Inferior parietal cortex (tissue), 1 donor: ENCODE measurements around the gene COL4A3.
"Not testable (repeated sequence)": the region's sequence is repeated elsewhere in the genome, so short reads cannot be mapped to it uniquely, and the experiment has no call there.

Source experiments
- DNase-seq: peaks from one replicate; pipeline ENCODE4 v3.0.0-alpha.2; 2016; ENCODE audit errors: extremely low spot score

The COL4A3 gene

DNA sequence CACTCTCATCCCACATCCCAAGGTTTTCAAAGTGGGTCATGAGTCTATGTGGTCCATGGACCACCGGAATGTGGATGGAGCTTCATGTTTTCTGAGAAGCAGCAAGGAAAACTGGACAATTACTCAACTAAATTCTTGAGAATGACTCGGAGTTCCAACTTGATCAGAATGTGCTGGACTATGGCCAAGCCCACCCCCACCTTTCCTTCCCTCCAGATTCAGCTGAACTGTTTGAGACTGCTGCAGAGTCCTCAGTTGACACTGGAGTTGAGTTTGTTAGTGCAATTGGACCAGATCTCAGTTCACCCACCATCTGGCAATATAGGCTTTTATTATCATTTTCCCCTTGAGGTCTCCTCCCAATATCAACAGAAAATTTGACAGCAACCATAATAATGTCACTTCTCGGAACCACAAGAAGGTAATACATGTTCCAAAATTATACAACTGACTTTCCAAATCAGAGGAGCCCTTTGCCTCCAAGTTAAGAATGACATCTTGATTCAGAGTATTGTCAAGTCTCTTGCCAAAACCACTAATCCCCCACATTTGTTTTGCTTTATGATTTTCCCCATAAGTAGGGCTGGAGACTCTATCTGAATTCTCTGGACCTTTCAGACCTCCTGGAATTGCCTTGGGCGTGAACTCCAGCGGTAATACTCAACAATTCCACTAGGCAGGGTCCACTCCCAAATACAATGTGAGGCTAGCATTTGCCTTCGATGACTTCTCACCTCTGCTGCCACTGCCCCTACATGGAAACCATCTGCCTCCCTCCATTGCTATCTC lies 9.2 kb upstream of the COL4A3 start:
- no peak for DNase-seq

DNA sequence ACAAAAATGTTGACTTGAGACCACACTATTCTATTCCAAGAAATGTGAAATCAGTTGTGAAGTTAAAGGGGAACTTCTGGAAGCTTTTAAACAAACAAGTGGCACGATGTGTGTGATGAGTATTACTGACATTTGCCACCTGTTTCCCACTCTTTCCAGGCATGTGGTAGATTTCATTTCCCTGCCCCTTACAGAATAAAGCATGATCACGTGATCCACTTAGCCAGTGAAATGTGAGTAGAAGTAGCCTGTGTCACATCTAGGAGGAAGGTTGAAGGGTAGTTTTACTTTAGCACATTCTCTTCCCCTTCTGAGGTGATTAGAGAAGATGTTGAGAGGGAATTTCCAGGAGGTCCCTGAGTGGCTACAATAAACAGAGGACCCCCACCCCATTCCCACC lies 4.3 kb upstream of the COL4A3 start:
- DNase-seq = no peak

DNA sequence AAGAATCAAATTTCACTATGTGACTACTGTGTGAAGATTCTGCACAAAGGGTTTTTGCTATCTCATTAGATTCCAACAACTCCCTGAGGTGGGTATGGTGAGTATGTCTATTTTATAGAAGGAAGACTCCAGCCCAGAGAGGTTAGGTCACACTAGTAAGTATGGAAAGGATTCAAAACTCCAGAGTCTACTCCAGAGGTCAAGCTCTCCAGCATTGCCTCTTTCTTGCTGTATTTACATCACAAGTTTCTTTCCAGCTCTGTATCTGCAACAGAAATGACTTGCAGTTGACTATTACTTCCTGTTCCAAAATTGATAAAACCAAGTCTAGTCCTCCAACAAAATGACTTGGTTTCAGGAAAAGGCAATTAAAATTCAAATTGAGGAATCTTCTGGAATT lies 2.5 kb upstream of the COL4A3 start:
- no peak for DNase-seq

DNA sequence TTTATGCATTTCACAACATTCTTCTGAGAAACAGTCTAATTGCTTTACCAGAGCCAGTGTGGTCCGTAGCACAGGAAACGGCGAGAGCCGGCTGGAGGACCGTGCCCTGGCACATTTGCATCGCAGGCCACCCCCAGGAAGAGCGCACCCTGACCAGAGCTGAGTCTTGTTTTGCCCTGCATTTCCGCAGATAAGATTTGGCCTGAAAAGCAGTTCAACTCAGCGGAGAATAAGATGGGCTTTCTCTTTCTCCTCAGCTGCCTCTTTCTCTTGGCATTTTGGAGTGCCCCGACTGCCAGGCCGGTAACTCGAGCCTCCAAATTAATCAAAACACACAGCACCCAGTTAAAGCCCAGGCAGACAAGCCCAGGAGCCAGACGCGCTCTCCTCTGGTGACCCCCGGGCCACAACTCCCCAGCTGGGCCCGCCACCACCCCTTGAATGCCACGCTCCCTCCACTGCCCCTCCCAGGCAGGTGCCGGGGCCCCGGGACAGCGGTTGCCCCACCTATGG lies 883 bp upstream of the COL4A3 start:
- no peak for DNase-seq

DNA sequence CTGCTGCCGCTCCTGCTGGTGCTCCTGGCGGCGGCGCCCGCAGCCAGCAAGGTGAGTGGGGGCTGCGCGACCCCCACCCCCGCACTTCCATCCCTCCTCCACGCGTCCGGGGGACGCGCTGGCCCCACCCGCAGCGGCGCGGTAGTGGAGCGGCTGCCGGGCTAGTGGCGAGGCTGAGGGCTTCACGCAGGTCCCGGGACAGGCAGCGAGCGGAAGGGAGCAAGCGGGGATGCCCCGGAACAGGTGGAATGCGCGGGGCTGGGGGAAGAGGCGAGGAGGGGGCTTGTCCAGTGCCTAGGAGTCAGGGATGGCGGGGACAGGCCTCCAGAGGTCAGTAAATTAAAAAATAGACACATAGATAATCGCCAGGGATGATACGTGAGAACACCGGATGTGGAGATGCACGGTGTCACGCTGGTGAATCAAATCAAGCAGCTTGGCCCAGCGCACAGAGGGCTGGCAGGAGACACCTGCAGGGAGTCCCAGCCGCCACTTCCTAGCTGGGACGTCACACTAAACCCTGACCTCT lies 403 bp downstream of the COL4A3 start:
- no peak for DNase-seq

DNA sequence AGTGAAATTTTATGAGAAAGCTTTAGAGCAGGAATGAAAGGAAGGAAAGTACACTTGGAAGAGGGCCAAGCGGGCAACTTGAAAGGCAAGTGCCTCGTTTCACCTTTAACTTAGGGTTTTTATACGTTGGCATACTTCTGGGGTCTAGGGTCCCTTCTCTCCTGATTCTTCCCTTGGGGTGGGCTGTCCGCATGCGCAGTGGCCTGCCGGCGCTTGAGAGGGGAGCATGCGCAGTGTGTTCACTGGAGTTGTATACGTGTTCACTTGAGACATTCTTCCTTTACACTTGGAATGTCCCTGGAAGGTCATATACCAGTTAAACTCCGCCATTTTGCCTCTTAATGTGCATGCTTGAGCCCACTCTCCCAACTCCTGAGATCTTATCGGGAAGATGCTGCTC lies 7.4 kb downstream of the COL4A3 start:
- not testable (repeated sequence) for DNase-seq

DNA sequence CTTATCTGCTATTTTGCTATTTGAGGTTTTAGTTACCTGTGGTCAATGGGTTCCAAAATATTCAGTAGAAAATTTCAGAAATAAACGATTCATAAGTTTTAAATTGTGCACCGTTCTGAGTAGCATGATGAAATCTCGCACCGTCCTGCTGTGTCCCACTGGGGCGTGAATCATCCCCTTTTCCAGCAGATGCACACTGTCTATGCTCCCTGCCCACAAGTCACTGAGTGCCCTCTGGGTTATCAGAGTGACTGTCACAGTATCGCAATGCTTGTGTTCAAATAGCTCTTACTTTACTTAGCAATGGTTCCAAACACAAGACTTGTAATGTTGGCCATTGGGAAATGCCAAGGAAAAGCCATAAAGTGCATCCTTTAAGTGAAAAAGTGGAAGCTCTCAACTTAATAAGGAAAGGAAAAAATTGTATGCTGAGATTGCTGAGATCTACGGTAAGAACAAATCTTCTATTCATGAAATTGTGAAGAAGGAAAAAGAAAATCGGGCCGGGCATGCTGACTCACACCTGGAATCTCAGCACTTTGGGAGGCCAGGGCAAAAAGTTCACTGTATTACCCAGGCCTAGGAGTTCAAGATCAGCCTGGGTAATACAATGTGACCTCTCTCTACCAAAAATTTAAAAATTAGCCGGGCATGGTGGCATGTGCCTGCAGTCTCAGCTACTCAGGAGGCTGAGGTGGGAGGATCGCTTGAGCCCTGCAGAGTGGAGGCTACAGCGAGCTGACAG lies 13.3 kb downstream of the COL4A3 start:
- no peak for DNase-seq

DNA sequence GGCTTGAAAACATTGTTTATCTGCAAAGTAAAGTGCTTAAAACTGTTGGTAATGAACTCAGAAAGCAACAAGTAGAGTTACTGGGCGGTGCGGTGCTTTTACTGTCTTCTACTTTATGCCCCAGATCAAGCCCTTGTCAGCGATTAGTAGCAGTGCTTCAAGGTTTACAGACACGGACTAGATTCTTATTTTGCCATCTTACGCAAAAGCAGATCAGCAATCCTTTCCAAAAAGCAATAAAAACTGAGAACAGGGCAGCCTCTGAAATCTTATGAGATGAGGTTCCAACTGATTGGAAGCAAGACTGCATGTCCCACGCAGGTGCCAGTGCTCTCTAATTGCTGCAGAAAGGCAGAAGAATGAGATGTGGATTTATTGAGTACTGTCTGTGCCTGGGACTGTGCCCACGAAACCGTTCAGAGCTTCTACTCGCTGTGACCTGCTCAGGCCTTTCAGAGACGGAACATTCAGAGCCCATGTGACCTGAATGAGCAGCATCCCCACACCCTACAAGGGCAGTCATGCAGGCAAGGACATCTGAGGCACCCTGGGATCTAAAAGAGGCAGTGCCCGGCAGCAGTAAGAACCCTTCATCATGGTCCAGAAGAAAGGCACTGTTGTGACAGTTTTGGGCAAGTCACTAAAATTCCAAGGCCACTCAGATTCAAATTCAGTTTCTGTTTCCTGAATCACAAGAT lies 15.7 kb downstream of the COL4A3 start:
- DNase-seq = no peak

DNA sequence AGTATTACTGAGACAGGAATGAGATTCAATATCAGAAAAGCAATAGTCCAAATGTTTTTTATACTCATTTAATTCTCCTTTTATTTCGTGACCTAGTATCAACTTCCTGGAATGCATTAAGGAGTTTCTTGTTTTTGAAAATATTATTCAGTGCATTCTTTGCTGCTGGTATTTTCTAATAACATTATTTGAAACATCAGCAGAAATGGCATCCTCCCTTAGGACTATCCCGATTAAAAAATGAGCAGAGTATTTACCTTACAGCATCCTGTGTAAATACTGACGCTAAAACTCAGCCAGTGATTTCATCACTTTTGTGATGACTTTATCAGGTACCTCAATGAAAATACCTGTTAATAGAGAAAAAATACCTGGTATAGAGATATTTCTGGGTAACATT lies 16.3 kb downstream of the COL4A3 start:
- no peak for DNase-seq

DNA sequence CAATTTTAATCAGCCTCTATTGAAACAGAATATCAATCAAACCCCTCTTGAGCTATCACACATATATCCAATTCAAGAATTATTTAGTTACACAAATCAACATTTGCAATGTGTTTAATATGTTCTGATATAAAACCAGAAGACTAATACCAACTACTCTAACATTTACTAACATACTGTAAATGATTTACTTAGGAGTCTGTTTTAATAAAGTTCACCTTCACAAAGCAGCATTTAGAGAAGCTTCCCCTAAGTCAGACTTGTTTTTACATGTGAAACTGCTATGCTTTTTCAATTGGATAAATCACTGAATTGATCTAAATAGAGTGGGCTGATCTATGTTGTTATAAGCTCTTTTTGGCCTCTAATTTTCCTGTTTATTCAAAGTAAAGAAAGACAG lies 18.3 kb downstream of the COL4A3 start:
- DNase-seq = no peak

DNA sequence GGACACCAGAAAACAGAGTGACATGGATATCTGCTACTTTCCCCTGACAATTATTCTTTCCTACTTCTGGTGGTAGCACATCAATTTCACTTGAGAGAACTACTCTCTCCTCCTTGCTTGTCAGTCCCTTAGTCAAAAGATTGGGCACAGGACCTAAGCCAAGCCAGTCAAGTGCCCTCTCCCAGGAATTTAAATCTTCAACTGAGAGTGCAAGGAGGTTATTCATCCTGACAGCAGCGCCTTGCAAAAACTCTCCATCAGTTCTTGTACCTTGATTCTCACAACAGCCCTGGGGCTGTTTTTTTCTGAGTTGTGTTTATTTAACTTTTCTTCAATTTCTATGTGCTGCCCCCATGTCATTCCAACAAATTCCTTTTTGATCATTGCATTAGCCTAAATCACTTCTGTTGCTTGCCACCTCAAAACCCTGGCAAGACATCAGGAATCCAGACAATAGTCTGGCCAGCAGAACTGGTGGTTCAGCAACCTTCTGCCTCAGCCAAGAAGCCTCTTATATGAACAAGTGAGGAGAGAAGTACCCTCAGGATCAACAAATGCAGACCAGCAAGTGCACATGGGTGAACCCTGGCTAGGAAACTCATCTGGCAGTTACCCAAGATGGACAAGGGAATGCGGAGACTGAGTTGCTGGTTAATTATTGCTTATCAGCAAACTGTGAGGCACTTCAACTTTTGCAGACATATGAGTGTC lies 19.4 kb downstream of the COL4A3 start:
- no peak for DNase-seq

DNA sequence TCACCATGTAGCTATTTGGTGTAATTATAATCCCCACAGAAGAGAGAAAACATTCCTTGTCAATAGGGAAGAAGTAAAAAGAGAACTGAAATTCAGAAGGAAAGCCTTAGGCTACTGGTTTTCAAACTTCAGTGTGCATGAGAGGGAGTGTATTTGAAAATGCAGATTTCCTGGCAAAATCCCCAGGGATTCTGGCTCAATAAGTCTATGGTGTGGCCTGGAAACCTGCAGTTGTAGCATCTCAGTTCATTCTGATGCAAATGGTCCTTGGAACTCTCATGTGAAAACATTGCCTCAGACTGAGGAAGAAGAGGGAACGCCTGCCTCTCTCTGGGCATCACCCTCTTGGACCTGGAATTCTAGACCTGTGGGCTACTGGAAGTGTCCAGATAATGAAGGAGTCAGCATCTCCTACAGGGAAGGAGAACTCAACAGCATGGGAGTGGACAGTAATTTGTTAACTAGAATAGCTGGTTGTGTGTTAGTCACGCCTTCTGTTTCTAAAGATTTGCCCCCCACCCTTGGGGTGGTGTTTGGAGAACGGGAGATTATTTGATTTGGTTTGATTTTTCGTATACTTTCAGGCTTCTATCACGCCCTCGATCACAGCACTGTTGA lies 21.3 kb downstream of the COL4A3 start:
- DNase-seq = no peak

DNA sequence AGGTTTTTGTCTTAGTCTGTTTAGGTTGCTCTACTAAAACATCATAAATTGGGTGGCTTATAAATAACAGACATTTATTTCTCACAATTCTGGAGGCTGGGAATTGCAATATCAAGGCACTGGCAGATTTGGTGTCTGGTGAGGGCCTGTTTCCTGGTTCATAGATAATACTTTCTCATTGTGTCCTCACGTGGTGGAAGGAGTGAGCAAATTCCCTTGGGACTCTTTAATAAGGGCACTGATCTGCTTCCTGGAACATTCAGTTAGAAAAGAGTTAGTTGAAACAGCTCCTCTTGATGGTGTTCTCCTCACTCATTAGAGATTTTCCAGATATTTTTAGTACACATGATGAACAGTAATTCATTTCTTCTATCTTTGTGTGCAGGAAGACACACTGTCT lies 22.3 kb downstream of the COL4A3 start:
- DNase-seq = no peak

DNA sequence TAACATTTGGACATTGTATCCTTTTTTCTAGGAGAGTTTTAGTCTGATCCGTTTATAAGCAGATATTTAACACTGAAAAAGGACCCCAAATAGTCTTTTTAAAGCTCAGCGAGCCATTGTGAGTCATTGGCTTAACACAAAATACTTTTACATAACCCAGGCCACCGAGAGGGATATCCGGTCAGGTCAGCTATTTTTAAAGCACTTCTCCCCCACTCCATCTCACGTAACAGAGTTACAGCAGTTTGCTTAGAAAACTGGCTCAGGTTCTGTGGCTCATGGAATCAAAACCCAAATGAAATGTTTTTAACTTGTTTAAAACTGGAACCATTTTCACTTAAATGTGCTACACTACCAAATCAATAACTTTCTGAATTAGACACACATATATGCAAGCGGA lies 23.9 kb downstream of the COL4A3 start:
- DNase-seq = no peak

DNA sequence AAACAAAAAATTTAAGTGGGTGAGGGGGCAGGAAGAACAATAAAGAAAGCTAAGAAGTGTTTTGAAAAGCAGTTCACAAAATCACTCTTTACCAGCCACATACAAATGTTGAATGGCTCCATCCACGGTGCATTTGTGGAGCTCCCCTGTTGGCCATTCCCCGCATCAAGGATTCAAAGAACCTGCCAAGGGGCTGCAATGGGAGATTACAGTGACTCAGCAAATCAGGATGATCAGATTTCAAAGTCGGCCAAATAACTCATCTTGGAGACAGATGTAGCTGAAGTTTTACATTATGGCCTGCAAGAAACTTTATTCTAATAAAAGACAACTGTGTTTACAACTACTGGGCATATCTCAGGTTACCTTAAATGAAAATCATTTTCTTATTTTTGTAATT lies 26.9 kb downstream of the COL4A3 start:
- DNase-seq = no peak

DNA sequence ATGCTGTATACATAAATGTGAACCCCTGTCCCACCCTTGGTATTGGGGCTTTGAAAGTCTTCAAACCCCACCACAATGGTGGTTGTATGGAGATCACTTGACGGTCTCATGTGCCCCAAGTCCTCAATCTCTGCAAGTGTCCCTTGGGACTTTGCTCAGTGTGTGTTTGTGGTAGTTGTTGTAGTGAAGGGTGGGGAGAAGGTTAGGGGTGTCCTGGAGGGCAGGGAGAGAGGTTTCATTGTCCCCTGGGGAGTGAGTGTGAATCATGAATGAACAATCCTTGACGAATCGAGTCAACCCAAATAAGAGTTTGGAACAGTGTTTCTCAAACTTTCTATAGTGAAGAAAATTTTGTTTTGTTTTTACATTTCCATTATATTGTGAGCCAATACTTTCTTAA lies 28.1 kb downstream of the COL4A3 start:
- DNase-seq = no peak

DNA sequence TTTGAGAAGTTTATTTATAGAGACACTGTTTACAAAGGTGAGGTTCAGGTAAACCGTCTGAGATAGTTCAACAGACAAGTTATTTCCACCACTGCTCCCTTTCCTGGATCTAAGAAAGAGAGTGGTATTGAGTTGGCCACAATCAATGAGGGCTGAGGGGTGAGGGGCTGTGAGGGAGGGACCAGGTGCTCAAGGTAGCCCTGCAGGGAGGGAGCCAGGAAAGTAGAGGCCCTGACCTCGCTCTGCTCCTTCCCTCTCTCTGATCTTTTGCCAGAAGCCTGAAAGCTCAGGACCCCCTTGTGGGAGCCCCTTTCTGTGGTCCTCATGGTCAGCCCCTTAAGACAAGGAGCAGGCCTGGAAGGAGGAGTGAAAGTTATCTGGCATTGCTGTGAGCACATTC lies 29.8 kb downstream of the COL4A3 start:
- no peak for DNase-seq

DNA sequence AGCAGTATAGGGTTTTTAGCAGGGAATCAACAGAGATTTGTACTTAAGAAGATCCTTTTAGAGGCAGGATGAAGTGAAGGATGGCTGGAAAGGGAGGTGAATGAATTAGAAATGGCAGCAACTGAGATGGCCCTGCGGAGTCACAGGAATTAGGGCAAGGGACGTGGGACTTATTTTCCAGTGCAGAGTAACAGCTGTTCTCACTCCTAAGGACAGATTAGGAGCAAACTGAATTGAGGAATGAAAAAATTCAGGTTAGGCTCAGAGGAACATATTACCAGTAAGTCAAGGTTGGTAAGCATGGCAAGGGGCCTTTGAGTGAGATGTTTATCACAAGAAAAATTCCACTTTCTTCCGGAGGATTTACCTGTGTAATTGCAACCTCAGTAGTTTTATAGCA lies 34.4 kb downstream of the COL4A3 start:
- no peak for DNase-seq

DNA sequence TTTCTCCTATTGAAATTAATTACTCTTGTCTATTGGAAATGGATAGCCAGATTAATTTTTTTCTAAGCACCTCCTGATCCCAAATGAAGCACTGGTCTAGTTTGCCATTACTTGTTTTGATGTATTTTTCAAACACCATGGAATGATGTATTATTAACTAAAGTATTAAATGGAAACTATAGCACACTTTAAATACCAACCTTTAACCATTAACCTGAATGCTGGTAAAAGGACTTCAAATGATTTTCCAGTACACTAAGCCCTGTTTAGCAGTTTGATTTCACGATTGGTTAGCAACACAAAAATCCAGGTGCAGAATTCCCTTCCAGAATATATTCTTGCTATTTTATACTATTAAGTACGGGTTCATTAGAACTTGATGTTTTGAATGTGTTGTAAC lies 37.3 kb downstream of the COL4A3 start:
- no peak for DNase-seq

DNA sequence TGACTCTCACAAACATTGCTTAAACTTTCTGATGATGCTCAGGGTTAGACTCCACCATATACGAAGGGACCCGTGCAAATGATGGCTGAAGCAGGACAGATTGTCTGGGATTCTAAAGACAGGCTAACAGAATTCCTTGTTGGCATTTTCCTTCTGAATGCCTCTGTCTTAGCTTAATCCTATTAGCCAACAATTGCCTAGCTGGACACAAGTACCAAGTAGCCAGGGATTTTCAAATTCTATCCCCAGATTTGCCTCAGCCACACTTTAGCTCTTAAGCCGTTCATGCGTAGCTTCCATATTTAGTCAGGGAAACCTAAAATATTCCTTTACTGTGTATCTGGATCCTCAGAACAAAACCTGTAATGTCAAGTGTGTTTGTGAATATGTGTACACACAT lies 40.0 kb downstream of the COL4A3 start:
- DNase-seq = no peak

DNA sequence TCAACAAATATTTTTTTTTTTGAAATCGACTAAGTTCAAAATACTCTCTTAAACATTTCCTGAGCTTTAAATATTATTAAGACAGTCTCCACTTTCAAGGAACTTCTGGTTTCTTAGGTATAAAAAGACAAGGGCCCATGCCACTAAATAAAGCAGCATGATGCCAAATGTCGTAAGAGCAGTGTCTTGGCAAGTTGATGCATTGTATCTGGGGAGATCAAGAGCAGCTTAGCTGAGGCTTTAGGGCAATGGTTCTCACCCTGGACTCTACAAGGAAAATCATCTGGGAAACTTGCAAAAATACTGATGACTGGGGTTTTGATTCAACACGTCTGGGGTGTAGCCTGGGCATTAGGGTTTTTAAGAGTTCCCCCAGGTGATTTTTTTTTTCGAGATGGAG lies 41.3 kb downstream of the COL4A3 start:
- DNase-seq = no peak
